Adrenal gland (tissue), 12 donors: ENCODE measurements around the gene ZDHHC18. TPM values are rescaled to one million over a fixed set of nuclear protein-coding genes. Genes with fewer than 3 reads are reported as not detected.

Experiments
- DNase-seq, 7 donors: peaks; one replicate each; pipeline ENCODE4 v3.0.0-alpha.2; 2019 to 2020
- H3K27ac ChIP-seq, 5 donors: fragments of 200-600 bp; sonication (generic) in 4 of 5; 1 replicate in 3 of 5; 2 replicates in 2 of 5; pipeline versions ENCODE4 v1.5.1 to v1.8.0; 2016 to 2020; ENCODE audit warnings: mild to moderate bottlenecking in 1 of 5
- H3K27me3 ChIP-seq: fragments of 200-600 bp; 2 replicates; pipeline ENCODE4 v1.8.0; 2021
- H3K36me3 ChIP-seq, 2 donors: fragments of 200-600 bp; replicated peaks in 1 of 2; 1 replicate in 1 of 2; 2 replicates in 1 of 2; pipeline versions ENCODE4 v1.5.1 to v1.8.0; 2018 to 2022
- H3K4me1 ChIP-seq, 2 donors: fragments of 200-600 bp; replicated peaks in 1 of 2; 1 replicate in 1 of 2; 2 replicates in 1 of 2; pipeline versions ENCODE4 v1.5.1 to v1.8.0; 2018 to 2021
- H3K4me3 ChIP-seq, 4 donors: fragments of 200-600 bp; sonication (generic) in 3 of 4; one replicate each; pipeline ENCODE4 v1.5.1; 2016 to 2018
- H3K9me3 ChIP-seq, 3 donors: fragments of 200-600 bp; sonication (generic) in 1 of 3; replicated peaks in 1 of 3; 1 replicate in 2 of 3; 2 replicates in 1 of 3; pipeline versions ENCODE4 v1.5.1 to v1.8.0; 2016 to 2021
- POLR2A ChIP-seq, 2 donors: fragments of 450-650 bp; IDR thresholded peaks; one replicate each; pipeline ENCODE4 v1.6.1; 2017; ENCODE audit warnings: antibody characterized with exemption in 2 of 2, mild to moderate bottlenecking in 2 of 2, moderate library complexity in 1 of 2
- WGBS, 4 donors: extraction: QIAGEN DNeasy Blood & Tissue Kit in 2 of 4; methylation state at CpG; one replicate each; pipeline versions ENCODE4 v1.1.5 to v1.1.7; 2013 to 2017; 5-methylcytosine and 5-hydroxymethylcytosine counted together
- intact Hi-C, 2 donors: fragments of 100-400 bp; cut with DNase I; formaldehyde crosslinking; loops; one replicate each; pipeline versions ENCODE4 v1.14.1 to v1.15.0; 2022 to 2023
- polyA plus RNA-seq, 3 donors: library from polyadenylated mRNA; stranded (reverse); fragments of 200-250 nt in 2 of 3; fragments of 350-450 nt in 1 of 3; fragmentation: Illumina TruSeq in 1 of 3; extraction: RNeasy Lipid Tissue Mini Kit (QIAGEN cat#74804) in 1 of 3; gene quantifications; one replicate each; pipeline ENCODE4 v1.2.3, GENCODE V29; 2013 to 2014
- total RNA-seq, 9 donors: library from RNA; depleted of rRNA in 4 of 9; stranded (reverse); fragments of >200 nt in 4 of 9; fragments of 120-200 nt in 1 of 9; fragmentation: NEBNext Ultra II Directional in 1 of 9; extraction: Animal tissue kit (Norgen Biotek cat#: 25700) in 1 of 9; gene quantifications; one replicate each; pipeline versions ENCODE4 v1.1.0 to v1.2.4, GENCODE V29; 2013 to 2023
- TF ChIP-seq, protein P1 (sequence below), 6 experiments: fragments of 450-650 bp in 4 of 6; fragments of 200-600 bp in 2 of 6; sonication (generic) in 1 of 6; IDR thresholded peaks; 1 replicate in 5 of 6; 2 replicates in 1 of 6; pipeline versions ENCODE4 v1.5.1 to v1.8.0; 2016 to 2021; ENCODE audit warnings: antibody characterized with exemption in 6 of 6, mild to moderate bottlenecking in 2 of 6, moderate library complexity in 1 of 6
- donor health status: healthy with polysubstance abuse.
- donor health status: Bipolar disorder and iron deficiency.
- donor health status: DM: yes; HTN: yes; CAD: no.
- donor health status: DM: no; HTN: no; CAD: no.
- donor health status: DM: no; HTN: no; CAD: no.
- donor health status: DM: yes; HTN: yes; CAD: no.

The ZDHHC18 gene
- total and polyA plus RNA-seq, 12 donors, result 4.9 to 16.5 (median 10.0) TPM

DNA sequence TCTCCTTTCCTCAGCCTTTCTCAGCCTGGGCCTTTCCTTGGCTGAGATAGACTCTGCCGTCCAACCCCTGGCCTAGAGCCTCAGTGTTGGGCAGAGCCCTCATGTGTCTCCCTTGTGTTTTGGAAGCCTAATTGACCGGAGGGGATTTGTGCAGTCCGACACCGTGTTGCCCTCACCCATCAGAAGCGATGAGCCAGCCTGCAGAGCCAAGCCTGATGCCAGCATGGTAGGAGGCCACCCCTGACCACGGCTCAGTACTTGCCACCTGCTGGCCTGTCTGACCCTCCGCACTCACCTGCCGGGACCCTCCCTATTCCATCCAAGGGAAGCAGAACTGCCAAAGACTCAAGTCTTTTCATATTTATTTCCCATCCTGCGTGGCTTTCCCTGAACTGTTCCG lies 27.1 kb downstream of the ZDHHC18 start:
- no peak overlapping the region for H3K4me3 ChIP-seq
- peaks cover 0 to 61% of the 10 kb centered on the region in 2 donors for H3K36me3 ChIP-seq
- 91 to 98% (median 96%) methylated on average over 5 to 10 of the region's 10 CpGs for WGBS, 4 donors
- no peaks in the 10 kb centered on the region for H3K9me3 ChIP-seq
- H3K27ac ChIP-seq, result no peak overlapping the region
- no peaks in the 10 kb centered on the region for H3K27me3 ChIP-seq
- no peak for DNase-seq
- intact Hi-C loops, result no loop called here
- no peak for TF ChIP-seq POLR2A (IDR thresholded peaks at IDR 0.05)
- TF ChIP-seq, protein P1, sequence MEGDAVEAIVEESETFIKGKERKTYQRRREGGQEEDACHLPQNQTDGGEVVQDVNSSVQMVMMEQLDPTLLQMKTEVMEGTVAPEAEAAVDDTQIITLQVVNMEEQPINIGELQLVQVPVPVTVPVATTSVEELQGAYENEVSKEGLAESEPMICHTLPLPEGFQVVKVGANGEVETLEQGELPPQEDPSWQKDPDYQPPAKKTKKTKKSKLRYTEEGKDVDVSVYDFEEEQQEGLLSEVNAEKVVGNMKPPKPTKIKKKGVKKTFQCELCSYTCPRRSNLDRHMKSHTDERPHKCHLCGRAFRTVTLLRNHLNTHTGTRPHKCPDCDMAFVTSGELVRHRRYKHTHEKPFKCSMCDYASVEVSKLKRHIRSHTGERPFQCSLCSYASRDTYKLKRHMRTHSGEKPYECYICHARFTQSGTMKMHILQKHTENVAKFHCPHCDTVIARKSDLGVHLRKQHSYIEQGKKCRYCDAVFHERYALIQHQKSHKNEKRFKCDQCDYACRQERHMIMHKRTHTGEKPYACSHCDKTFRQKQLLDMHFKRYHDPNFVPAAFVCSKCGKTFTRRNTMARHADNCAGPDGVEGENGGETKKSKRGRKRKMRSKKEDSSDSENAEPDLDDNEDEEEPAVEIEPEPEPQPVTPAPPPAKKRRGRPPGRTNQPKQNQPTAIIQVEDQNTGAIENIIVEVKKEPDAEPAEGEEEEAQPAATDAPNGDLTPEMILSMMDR (IDR thresholded peaks at IDR 0.05), result no peak
- H3K4me1 ChIP-seq, result peaks cover 0 to 10% of the 10 kb centered on the region in 2 donors

DNA sequence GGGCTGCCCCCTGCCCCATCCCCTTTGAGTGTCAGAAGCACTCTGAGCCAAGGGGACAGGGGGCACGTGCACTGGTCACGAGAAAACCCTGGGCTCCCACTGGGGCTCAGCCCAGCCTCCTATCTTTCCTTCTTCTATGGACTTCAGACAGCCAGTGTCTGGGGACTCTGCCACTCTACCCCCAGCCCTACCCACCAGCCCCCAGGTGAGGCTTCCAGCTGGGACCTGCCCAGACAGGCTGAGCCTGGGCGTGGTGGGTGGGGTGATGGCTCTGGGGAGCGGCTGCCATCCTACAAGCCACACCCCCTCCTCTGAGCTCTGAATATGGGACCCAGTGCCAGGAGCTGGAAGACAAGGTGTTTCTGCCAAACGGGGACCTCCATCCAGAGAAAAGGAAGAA lies 28.4 kb downstream of the ZDHHC18 start:
- peaks cover 0 to 56% of the 10 kb centered on the region in 2 donors for H3K36me3 ChIP-seq
- intact Hi-C loops, result no loop called here
- no peaks in the 10 kb centered on the region for H3K27me3 ChIP-seq
- H3K4me3 ChIP-seq, result no peak overlapping the region
- TF ChIP-seq, protein P1 (IDR thresholded peaks at IDR 0.05), result no peak
- no peak for TF ChIP-seq POLR2A (IDR thresholded peaks at IDR 0.05)
- 86 to 96% (median 92%) methylated on average over 4 to 5 of the region's 5 CpGs for WGBS, 4 donors
- DNase-seq, result no peak
- no peaks in the 10 kb centered on the region for H3K4me1 ChIP-seq
- H3K27ac ChIP-seq, result no peak overlapping the region
- no peaks in the 10 kb centered on the region for H3K9me3 ChIP-seq

DNA sequence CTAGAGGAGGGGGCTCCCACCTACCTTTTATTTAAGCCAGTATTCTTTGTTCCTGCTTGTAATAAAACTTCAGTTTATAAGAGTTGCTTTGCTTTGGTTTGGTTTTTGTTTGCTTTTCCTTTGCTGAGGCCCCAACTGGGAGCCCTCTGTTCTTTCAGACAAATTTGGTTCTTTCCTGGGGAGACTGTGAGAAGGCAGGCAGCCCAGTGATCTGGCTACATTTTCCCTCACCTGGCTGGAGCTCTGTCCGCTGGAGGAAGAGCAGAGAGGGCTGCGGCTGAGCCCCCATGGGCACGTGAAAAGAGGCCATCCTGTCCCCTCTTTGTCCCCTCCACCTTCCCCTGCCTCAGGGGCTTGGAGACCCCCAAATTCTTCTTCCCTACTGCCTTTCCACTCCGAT lies 29.1 kb downstream of the ZDHHC18 start:
- peaks cover 0 to 49% of the 10 kb centered on the region in 2 donors for H3K36me3 ChIP-seq
- DNase-seq, result no peak
- H3K4me1 ChIP-seq, result no peaks in the 10 kb centered on the region
- H3K27me3 ChIP-seq, result no peaks in the 10 kb centered on the region
- no peak overlapping the region for H3K27ac ChIP-seq
- WGBS, 4 donors, result 92 to 100% (median 95%) methylated on average over 4 of the region's 4 CpGs
- no peak overlapping the region for H3K4me3 ChIP-seq
- no peaks in the 10 kb centered on the region for H3K9me3 ChIP-seq
- intact Hi-C loops, result loop anchor here in 1 of 2 donors (2.0 kb wide), 1 partner anchor 21 kb away; no protein-coding TSS in a partner anchor
- TF ChIP-seq, protein P1 (IDR thresholded peaks at IDR 0.05), result no peak
- TF ChIP-seq POLR2A (IDR thresholded peaks at IDR 0.05), result no peak

DNA sequence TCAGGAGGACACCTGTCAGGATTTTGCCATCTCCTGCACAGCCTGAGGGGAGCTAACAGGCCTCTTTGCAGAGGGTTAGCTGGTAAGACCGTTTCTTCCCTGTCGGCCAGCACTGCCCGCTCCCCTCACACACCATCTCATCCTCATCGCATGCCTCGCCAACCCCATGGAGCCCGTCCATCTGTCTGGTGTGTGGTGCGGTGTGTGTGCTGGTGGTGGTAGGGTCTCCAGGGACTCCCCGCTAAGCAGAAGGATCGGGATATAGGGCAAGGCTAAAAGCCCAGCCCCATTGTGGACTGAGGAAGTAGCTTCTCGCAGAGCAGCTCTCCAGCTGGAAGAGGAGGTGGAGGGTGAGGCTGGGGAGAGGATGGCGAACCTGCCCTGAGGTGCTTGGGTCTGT lies 29.7 kb downstream of the ZDHHC18 start:
- H3K36me3 ChIP-seq, result peaks cover 0 to 44% of the 10 kb centered on the region in 2 donors
- TF ChIP-seq, protein P1 (IDR thresholded peaks at IDR 0.05), result no peak
- TF ChIP-seq POLR2A (IDR thresholded peaks at IDR 0.05), result no peak
- H3K27ac ChIP-seq, result no peak overlapping the region
- no peaks in the 10 kb centered on the region for H3K27me3 ChIP-seq
- no peak overlapping the region for H3K4me3 ChIP-seq
- WGBS, 4 donors, result 90 to 96% (median 93%) methylated on average over 11 of the region's 11 CpGs
- no peaks in the 10 kb centered on the region for H3K4me1 ChIP-seq
- DNase-seq, result no peak
- H3K9me3 ChIP-seq, result no peaks in the 10 kb centered on the region
- intact Hi-C loops, result loop anchor here in 1 of 2 donors (2.0 kb wide), 1 partner anchor 21 kb away; no protein-coding TSS in a partner anchor
